ENCODE data around the gene TRIM10.
"Not testable (repeated sequence)": the region's sequence is repeated elsewhere in the genome, so short reads cannot be mapped to it uniquely, and the experiment has no call there.

TRIM10 gene

GRCh38 chr6:30172681-30173080, 11.7 kb upstream of the TRIM10 start:
- DNase-seq (ENCODE audit: low spot score) = no peak

GRCh38 chr6:30171677-30172471, 10.9 kb upstream of the TRIM10 start:
- no peak for DNase-seq (ENCODE audit: low spot score)

- no peak for DNase-seq (ENCODE audit: low spot score)
These were observed 8.9 kb upstream of the TRIM10 start for GRCh38 chr6:30169658-30170614.

- DNase-seq (ENCODE audit: low spot score) = no peak
These were observed 7.7 kb upstream of the TRIM10 start for GRCh38 chr6:30168741-30169140.

GRCh38 chr6:30167101-30167500, 6.1 kb upstream of the TRIM10 start:
- no peak for DNase-seq (ENCODE audit: low spot score)

- not testable (repeated sequence) for DNase-seq (ENCODE audit: low spot score)
These were observed 4.2 kb upstream of the TRIM10 start for GRCh38 chr6:30165238-30165637.

DNA sequence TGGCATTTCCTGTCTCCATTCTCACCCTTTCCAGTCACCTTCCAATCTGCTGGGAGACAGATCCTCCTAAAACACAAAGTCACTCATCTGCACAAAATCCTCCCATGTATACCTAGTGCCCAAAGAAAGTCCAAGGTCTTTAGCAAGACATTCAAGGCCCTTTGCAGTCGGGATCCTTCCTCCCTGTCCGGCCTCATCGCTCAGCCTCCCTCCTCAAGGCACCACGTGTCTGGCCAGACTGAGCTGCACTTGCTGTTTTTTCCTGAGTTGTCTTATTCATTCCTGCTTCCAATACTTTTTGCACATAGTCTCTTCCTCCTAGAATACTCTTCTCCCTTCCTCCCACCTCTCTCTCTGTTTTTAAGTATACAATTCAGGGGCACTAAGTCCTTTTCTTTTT, 3.7 kb upstream of the TRIM10 start:
- no peak for DNase-seq (ENCODE audit: low spot score)

- DNase-seq (ENCODE audit: low spot score) = no peak
These were observed 3.1 kb upstream of the TRIM10 start for GRCh38 chr6:30163918-30164654.

- no peak for DNase-seq (ENCODE audit: low spot score)
These were observed 2.3 kb upstream of the TRIM10 start, which contains the start of gene TRIM15 for GRCh38 chr6:30163090-30163917. TSS of gene TRIM15 (plus strand) at chr6:30163546. CDS start at chr6:30163685, 139 bp downstream.

GRCh38 chr6:30162265-30163089, 1.5 kb upstream of the TRIM10 start:
- DNase-seq (ENCODE audit: low spot score) = no peak

DNA sequence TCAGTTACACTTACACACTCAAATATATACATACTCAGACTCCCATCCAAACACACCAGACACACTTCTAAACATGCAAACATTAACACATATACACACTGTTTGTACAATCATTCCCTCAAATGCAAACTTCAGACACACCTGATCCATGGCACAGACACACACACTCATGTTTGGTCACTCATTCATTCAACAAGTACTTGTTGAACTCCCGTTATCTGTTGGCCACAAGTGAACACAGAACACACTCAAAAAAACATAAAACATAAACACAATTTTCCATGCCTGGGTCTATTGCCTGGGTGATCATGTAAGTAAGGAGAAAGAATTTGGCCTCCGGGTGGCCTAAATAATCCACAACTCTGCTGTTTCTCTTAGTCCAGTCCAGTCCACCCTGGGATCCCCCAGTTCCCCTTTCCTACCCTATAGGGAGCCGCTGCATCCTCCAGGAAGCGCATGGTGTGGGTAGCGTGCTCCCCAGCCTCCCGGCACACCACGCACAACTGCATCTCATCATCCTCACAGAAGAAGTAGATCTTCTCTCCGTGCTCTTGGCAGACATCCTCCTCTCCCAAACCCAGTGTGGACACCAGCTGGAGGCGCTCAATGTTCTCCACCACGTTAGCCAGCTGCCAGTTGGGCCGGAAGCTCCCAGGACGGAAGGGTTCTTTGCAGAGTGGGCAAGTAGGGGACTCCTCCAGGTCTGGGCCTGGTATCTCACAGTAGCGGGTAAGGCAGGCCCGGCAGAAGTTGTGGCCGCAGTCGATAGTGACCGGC, 815 bp downstream of the TRIM10 start:
- no peak for DNase-seq (ENCODE audit: low spot score)

DNA sequence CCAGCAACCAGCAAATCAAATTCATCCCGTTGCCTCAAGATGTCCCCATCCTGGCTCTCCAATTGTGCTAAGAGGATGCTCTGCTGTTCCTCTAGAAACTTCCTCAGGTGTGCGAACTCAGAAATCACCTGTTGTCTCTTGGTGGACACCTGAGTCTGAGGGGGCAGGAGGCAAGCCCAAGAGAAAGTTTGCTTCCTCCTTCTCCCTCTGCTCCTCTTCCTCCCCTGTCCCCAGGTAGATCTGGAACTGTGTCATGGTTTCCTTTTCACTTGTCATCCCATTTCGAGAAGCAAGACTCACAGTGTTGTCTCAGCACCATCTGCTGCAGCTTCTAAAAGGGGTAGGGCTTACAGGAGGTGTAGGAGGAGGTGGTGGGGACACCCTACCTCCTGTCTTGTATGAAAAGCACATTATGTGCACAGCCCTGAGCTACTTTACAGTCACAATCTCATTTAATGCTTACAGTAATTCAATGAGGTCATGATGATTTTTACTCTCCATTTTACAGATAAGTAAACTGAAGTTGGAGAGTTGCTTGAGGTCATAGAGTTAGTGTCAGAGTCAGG, 2.5 kb downstream of the TRIM10 start:
- DNase-seq (ENCODE audit: low spot score) = no peak

GRCh38 chr6:30157999-30158398, 3.0 kb downstream of the TRIM10 start:
- DNase-seq (ENCODE audit: low spot score) = no peak

DNA sequence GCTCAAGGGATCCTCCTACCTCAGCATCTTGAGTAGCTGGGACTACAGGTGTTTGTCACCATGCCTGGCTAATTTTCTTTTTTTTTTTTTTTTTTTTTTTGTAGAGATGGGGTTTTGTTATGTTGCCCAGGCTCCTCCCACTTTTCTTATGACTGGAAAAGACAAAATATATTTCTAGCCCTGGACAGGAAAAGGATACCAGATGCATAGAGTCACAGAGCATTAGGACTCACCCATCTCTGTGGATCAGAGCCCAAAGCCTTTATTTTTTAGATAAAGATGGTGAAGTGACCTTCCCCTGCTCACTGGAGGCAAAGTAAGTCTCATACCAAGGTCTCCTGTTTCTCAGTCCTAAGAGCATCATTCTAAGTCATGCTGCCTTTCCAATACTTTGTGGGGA, 3.4 kb downstream of the TRIM10 start:
- no peak for DNase-seq (ENCODE audit: low spot score)

DNA sequence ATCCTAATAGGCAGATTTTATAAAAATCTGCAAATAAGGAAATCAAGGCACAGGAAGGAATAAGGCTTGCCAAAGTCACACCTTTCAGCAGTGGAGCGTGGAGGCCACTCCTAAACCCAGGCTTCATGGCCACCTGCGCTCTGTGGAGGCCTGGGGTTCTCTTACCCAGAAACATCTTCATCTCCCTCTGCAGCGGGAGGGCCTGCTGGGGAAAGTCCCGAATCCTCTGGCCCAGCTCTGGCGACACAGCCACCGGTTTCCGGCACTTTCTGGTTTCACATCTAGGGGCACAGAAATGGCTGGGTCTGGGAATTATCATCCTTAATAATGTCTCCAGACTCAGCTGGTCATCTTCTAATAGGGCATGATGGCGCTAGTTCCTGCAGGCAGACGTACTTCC, 4.2 kb downstream of the TRIM10 start:
- no peak for DNase-seq (ENCODE audit: low spot score)

DNA sequence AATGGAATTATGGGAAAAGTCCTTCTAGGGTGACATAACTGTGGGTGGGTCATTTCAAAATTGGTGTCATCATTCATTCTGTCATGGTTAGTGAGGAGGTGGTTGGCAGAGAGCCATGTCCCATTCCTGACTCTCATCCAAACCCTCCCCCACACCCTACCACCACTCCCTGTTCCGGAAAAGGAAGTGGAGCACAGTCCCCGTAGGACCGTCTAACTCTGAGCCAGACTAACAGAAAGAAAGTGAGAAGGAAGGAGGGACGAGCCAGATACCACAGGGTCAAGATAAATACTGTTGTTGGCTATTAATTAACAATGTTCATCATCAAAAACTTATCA, 4.8 kb downstream of the TRIM10 start:
- DNase-seq (ENCODE audit: low spot score) = no peak

DNA sequence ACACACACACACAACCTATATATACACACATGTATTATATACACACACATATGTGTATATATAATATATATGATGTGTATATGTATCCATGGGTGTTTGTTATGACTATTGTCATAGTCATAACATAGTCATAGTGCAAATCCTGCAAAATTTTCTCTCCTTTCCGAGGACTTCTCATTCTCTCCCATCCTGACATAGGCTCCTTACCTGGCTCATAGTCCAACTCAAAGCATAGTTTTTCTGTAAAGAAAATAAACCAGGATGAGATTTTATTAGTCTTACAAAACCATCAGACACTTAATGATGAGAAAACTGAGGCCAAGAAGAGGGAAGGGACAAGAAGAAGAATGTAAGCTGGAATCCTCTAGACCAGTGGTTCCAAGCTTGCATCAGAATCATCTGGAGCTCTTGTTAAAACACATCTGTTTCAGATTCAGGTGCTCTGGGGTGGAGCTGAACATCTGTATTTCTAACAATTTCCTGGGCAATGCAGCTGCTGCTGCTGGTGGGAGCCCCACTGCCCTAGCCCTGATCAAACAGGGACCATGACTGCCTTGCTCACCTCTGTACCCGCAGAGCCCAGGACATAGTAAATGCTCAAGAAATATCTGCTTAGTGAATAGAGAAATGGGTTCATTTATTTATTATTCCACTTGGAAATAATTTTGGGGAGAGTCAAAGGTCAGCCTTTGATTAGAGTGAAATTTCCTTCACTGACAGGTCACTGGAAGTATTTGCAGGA, 5.3 kb downstream of the TRIM10 start:
- DNase-seq (ENCODE audit: low spot score) = no peak

DNA sequence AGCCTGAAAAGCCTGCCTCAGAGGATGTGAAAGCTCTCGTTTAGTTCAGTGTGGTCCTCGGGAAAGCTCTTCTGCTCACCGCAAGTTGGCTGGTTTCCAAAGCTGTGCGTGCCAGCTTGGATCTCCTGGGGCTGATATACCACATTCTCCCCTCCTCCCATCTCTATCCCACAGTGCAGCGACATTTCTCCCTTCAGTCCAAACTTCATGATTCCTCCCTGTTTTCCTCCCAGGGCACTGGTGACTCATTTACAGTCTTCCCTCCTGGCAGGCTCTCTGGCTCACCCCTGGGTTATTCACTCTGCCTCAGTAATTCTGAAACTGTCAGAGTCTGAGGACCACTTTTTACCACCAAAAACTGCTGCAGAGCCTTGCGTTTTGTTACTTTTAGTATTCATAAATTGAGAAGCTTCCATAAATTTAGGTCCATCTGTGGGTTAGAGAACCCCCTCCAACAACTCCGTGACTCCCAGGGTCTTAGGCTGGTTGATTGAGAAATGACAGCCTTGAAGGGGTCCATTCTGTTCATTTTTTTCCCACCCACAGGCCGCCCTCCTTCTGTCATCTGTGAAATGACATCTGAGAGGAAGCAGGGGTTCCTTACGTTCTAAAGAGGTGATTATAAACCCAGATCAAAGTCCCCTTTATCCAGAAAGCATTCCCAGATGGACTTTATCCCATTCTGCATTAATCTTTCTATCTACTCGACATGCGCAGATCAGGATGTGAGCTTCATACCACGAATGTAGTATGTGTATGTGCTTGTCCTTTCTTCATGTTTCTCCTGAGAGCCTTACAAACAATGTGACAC, 6.1 kb downstream of the TRIM10 start:
- no peak for DNase-seq (ENCODE audit: low spot score)
